ENCODE measurements around the gene NT5C1A. TPM values are rescaled to one million over a fixed set of nuclear protein-coding genes. Genes with fewer than 3 reads are reported as not detected.

Gene NT5C1A
- polyA plus RNA-seq, 3 donors = 0.20 to 0.27 (median 0.21) TPM

- no peak for DNase-seq
Observed at GRCh38 chr1:39690794-39691382, 19.0 kb upstream of the NT5C1A start.

GRCh38 chr1:39690225-39690624 is 18.3 kb upstream of the NT5C1A start:
- no peak for DNase-seq

DNA sequence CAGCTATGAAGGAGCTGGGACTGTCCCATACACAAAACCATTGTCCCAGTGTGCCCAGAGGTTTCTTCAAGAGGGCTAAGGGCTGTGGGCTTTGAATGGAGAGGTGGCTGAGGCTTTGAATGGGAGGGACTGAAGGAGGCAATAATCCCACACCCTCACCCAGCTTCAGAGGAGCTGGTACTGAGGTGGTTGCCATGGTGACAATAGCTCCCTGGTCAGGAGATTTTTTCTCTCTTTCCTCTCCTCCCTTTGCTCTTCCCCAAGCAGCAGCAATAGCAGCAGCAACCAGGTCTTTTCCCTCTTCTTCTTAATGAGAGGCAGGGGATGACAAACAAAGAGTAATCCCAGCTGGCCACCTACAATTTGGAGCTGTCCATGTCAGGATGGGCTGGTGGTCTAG is 17.7 kb upstream of the NT5C1A start:
- no peak for DNase-seq

DNA sequence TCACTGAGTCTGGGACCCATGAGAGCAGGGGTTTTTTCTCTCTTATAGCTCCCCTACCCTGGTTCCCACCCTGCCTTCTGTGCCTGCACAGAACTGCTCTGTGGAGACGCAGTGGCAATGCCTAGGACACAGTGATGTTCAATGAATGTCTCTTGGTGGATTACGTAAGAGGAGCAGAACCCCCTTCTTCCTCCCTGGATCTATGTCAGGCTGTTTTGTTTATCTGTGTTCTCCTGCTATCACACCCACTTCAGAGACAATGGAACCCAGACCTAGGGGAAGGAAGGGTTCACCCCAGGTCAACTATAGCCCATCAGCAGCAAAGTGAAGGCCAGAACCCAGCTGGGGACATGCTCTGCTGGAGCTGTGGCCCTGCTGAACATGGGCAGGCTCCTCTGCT is 17.3 kb upstream of the NT5C1A start:
- no peak for DNase-seq

GRCh38 chr1:39688706-39689105 is 16.8 kb upstream of the NT5C1A start:
- DNase-seq = no peak

GRCh38 chr1:39687243-39687642 is 15.3 kb upstream of the NT5C1A start:
- DNase-seq = no peak

DNA sequence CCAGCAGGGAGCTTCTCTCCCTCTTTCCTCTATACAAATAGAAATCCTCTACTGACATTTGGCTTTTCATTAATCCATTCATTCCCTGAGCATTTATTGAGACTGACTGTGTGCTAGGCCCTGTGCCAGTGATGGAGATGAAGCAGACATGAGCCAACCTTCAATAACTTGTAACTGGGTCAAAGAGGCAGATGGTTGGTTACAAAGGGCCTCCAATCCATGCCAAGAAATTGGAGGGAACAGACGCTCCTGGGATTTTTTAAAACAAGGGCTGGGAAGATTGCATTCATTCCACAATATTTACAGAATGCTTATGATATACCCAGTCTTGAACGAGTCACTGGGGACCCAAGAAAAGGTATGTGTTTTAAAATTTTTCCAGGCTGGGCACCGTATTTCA is 13.2 kb upstream of the NT5C1A start:
- no peak for DNase-seq

- DNase-seq = no peak
Observed at GRCh38 chr1:39684313-39684664, 12.4 kb upstream of the NT5C1A start.

GRCh38 chr1:39683591-39684312 is 11.8 kb upstream of the NT5C1A start:
- no peak for DNase-seq

GRCh38 chr1:39681999-39682398 is 10.1 kb upstream of the NT5C1A start:
- no peak for DNase-seq

DNA sequence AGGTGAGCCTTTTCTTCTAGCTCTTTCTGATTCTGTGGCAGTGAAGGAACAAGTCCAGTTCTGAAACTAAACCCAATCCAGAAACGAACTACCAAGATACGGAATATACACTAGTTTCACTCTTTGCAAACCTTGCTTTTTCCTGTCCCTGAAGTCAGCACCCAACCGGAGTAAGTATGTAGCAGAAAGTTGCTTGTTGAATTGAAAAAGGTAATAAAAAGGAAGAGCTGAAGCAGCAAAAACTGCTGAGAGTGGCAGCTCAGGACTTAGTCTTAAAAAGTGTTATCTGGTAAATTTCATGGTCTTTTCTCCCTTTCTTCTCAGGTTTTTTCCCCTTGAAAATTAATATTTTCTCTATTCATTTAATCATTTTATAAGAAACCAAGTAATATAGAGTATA is 9.4 kb upstream of the NT5C1A start:
- DNase-seq = no peak

DNA sequence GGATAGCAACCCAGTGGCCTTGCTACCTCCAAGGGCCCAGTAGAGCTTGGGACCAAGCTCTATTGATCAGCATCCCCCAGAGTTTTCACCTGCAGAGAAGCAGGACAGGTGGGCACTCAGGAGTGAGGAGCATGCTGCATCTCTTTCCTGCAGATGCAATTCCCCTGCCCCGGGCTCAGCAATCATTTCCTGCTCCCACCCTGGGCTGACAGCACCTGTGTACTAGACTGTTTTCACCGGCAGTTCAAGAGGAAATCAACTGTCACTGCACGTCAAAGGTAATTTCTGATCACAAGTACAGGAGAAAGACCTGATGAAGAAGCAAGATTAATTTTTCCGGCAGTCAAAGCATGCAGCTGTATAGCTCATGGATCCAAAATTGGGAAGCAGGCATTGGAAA is 8.8 kb upstream of the NT5C1A start:
- no peak for DNase-seq

DNA sequence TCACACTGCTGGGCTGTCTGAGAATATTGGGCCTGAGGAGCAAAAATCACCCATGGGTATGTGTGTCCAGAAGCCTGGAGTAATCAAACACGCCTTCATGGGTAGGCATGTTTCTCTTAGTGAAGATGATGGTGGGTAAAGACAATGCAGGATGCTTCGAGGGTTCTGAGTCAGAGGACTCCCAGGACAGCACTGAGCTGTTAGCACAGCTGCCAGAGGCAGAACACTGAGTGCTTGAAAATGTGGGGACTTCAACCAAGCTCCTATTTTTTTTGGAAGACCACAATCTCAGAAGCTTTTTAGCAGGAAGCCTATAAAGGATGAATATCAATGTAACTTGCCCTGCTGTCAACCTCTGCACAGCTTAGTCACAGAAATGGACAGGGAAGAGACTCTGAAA is 7.9 kb upstream of the NT5C1A start:
- DNase-seq = no peak

GRCh38 chr1:39678889-39679288 is 7.0 kb upstream of the NT5C1A start:
- DNase-seq = no peak

GRCh38 chr1:39677645-39678044 is 5.7 kb upstream of the NT5C1A start:
- no peak for DNase-seq

DNA sequence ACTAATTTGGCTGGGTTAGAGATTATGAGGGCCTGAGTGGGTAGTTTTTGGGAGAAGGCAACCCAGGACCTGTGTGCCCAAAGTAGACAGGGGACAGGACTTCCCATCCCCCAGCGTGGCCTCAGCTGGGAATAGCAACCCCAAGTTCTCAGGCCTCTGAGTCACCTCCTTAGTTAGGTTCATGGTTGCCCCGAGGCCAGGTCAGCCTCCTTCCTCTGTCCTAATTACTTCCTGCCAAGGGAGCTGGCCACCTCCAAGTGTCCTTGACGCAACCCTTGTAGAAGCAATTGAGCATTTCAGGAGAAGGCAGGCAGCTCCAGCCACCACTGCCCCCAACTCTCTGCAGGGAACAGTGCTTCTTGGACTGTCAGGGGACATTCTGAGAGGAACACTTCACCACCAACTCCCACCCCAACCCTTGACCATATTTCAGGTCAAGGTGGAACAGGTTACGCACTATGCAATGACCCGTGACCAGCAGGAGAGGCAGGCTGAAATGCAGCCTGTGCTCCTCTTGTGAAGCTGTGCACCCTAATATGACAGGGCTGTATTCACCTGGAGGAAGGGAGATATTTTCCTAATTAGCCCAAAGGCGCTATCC is 5.1 kb upstream of the NT5C1A start:
- DNase-seq = no peak

GRCh38 chr1:39675220-39675619 is 3.3 kb upstream of the NT5C1A start:
- no peak for DNase-seq

DNA sequence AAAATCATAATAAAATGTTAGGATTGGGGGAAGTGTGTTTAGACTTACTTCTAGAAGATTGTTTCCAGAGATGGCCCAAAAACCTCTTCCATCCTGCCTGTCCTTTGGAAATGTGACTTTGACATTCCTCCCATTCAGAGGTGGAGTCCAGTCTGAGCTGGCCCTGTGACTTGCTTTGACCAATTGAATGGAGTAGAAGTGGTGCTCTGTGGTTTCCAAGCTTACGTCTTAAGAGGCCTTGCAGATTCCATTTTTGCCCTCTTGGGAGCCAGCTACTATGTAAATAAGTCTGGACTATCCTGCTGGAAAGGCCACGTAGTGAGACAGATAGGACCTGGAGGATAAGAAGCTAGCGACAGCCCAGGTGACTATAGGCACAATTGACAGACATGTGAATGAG is 1.3 kb upstream of the NT5C1A start:
- no peak for DNase-seq

GRCh38 chr1:39672551-39672947 is 642 bp upstream of the NT5C1A start:
- no peak for DNase-seq

DNA sequence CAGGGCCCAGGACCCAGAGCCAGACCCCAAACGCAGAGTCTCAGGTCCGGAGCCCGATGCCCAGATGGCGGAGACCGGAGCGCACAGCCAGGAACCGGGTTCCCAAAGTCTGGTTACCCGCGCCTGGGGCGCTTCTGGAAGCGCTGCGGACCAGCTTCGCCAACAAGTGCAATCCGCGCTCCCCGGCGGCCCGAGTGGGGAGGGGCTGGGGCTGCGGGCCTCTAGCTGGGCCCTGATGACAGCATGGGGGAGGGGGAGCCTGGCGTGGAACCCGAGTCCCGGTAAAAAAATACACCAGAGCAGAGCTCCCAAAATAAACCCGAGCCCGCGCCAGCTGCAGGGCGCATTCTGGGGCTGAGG is 494 bp downstream of the NT5C1A start:
- DNase-seq = no peak

- DNase-seq = no peak
Observed at GRCh38 chr1:39670689-39671088, 1.2 kb downstream of the NT5C1A start.

GRCh38 chr1:39668894-39669293 is 3.0 kb downstream of the NT5C1A start:
- DNase-seq = no peak

DNA sequence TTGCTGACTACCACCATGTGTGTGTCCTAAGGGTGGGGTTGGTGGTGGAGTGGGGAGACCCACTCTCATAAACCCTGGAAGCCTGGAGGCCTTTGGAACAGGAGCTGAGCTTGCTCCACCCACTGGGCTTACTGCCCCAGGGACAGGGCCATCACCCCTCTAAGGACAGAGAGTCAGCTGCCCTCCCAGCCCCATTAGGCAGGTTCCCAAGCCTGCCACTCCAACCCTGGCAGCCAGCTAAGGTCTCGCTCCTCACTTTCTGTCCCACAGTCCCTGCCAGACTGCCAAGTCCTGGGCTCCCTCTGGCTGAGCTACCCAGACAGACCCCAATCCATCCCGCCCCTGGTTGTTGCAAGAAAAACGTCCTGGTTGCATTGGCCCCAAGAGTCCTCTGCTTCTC is 3.8 kb downstream of the NT5C1A start:
- no peak for DNase-seq

DNA sequence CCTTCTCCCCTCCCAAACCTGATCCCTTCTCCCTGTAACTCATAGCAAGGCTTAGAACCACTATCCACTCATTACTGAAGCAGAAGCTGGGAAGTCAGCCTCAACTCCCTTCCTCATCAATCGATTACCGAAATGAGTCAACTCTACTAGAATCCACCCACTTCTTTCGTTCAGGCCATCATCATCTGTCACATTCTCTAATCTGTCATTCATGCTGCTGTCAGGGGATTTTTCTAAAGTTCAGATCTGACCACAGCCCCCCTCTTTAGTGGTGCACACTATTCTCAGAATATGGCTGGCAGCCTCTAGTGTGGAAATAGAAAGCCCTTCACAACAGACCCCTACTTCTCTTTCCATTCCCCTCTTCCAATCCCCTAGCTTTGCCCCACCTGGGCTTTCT is 5.1 kb downstream of the NT5C1A start:
- DNase-seq = no peak
